IMR-90 (cell line): ENCODE measurements around the gene NPLOC4. TPM values are rescaled to one million over a fixed set of nuclear protein-coding genes. Genes with fewer than 3 reads are reported as not detected.

Source experiments
- ATAC-seq: fragments of 200-7000 bp; cut with Tn5 transposase; 2 replicates; pipeline ENCODE4 v1.9.1; 2020; ENCODE audit warnings: low read depth, mild to moderate bottlenecking, moderate library complexity
- BruUV-seq: library from RNA; stranded (reverse); fragments of 400-500 nt; replicated peaks from 2 replicates; lab custom pipeline; 2021; lab: Mats Ljungman, UMichigan
- CTCF ChIA-PET: fragments of 300-600 bp; formaldehyde crosslinking; extraction: SDS; loops from one replicate; lab custom pipeline; 2021; ENCODE audit warnings: antibody characterized with exemption; lab: Yijun Ruan, JAX
- POLR2A ChIA-PET: fragments of 300-600 bp; sonication (Branson Sonifier 250); formaldehyde crosslinking; loops from one replicate; lab custom pipeline; 2022; ENCODE audit warnings: antibody characterized with exemption; ENCODE audit not compliant: unreplicated experiment; lab: Charles Lee
- DNase-seq: peaks from one replicate; pipeline ENCODE4 v3.0.0; 2013
- H2AFZ ChIP-seq: replicated peaks from 2 replicates; pipeline ENCODE3; 2013; ENCODE audit warnings: low read length, mild to moderate bottlenecking; ENCODE audit not compliant: poor library complexity
- H2AK5ac ChIP-seq: 2 replicates; pipeline ENCODE4 v1.6.1; 2013; ENCODE audit warnings: low read depth, low read length, inconsistent platforms
- H2AK9ac ChIP-seq: replicated peaks from 2 replicates; pipeline ENCODE3; 2013; ENCODE audit warnings: mild to moderate bottlenecking, low read depth, low read length, moderate library complexity; ENCODE audit not compliant: poor library complexity
- H2BK120ac ChIP-seq: 2 replicates; pipeline ENCODE4 v1.6.1; 2013; ENCODE audit warnings: low read depth, low read length, inconsistent platforms
- H2BK15ac ChIP-seq: 3 replicates; pipeline ENCODE4 v1.6.1; 2013; ENCODE audit warnings: low read depth, low read length, inconsistent platforms
- H2BK20ac ChIP-seq: 2 replicates; pipeline ENCODE4 v1.6.1; 2013; ENCODE audit warnings: low read depth, mild to moderate bottlenecking, inconsistent platforms, low read length, moderate library complexity
- H2BK5ac ChIP-seq: 2 replicates; pipeline ENCODE4 v1.6.1; 2013; ENCODE audit warnings: mild to moderate bottlenecking, low read depth, low read length, inconsistent platforms; ENCODE audit not compliant: poor library complexity, severe bottlenecking
- H3K14ac ChIP-seq: replicated peaks from 2 replicates; pipeline ENCODE4 v1.6.1; 2013; ENCODE audit warnings: low read depth, low read length, inconsistent platforms
- H3K18ac ChIP-seq: 2 replicates; pipeline ENCODE4 v1.6.1; 2013; ENCODE audit warnings: low read depth, low read length, control low read depth
- H3K23ac ChIP-seq: 2 replicates; pipeline ENCODE4 v1.6.1; 2013; ENCODE audit warnings: low read depth, low read length, inconsistent platforms
- H3K27ac ChIP-seq: 2 replicates; pipeline ENCODE4 v1.5.1; 2013; ENCODE audit warnings: mild to moderate bottlenecking, control low read depth, low read length; ENCODE audit not compliant: insufficient read depth
- H3K27me3 ChIP-seq: 2 replicates; pipeline ENCODE4 v1.6.1; 2013; ENCODE audit warnings: low read length; ENCODE audit not compliant: control insufficient read depth, insufficient read depth
- H3K36me3 ChIP-seq: 2 replicates; pipeline ENCODE4 v1.6.1; 2013; ENCODE audit warnings: low read length, mixed read lengths; ENCODE audit not compliant: control insufficient read depth, insufficient read depth
- H3K4ac ChIP-seq: 2 replicates; pipeline ENCODE4 v1.6.1; 2013; ENCODE audit warnings: low read depth, low read length, inconsistent platforms
- H3K4me1 ChIP-seq: 2 replicates; pipeline ENCODE4 v1.6.1; 2013; ENCODE audit warnings: low read length, mixed read lengths; ENCODE audit not compliant: control insufficient read depth, insufficient read depth
- H3K4me2 ChIP-seq: 2 replicates; pipeline ENCODE4 v1.6.1; 2013; ENCODE audit warnings: low read depth, mild to moderate bottlenecking, control low read depth, low read length, moderate library complexity
- H3K4me3 ChIP-seq: 2 replicates; pipeline ENCODE4 v1.5.1; 2013; ENCODE audit warnings: low read depth, mild to moderate bottlenecking, control low read depth, low read length, moderate library complexity; ENCODE audit not compliant: insufficient read depth
- H3K56ac ChIP-seq: 2 replicates; pipeline ENCODE4 v1.6.1; 2013; ENCODE audit warnings: low read length, inconsistent platforms; ENCODE audit not compliant: insufficient read depth; ENCODE audit errors: extremely low read depth
- H3K79me1 ChIP-seq, 2 experiments: 2 replicates each; pipeline ENCODE4 v1.6.1; 2013; ENCODE audit warnings: low read length in 2 of 2, inconsistent platforms in 1 of 2, low read depth in 1 of 2
- H3K9ac ChIP-seq: 2 replicates; pipeline ENCODE4 v1.6.1; 2013; ENCODE audit warnings: low read depth, low read length, control low read depth
- H3K9me1 ChIP-seq: 2 replicates; pipeline ENCODE4 v1.6.1; 2013; ENCODE audit warnings: low read length, inconsistent platforms; ENCODE audit not compliant: insufficient read depth
- H3K9me3 ChIP-seq: 2 replicates; pipeline ENCODE4 v1.6.1; 2013; ENCODE audit warnings: low read length; ENCODE audit not compliant: control insufficient read depth, insufficient read depth
- H4K20me1 ChIP-seq: 2 replicates; pipeline ENCODE4 v1.6.1; 2013; ENCODE audit warnings: low read length, inconsistent platforms; ENCODE audit not compliant: insufficient read depth
- H4K5ac ChIP-seq: 2 replicates; pipeline ENCODE4 v1.6.1; 2013; ENCODE audit warnings: mild to moderate bottlenecking, low read depth, low read length, control low read depth
- H4K8ac ChIP-seq, 2 experiments: 2 replicates each; pipeline ENCODE4 v1.6.1; 2013; ENCODE audit warnings: low read depth in 2 of 2, low read length in 2 of 2, control low read depth in 1 of 2, inconsistent platforms in 1 of 2
- H4K91ac ChIP-seq: 2 replicates; pipeline ENCODE4 v1.6.1; 2013; ENCODE audit warnings: low read depth, low read length, inconsistent platforms; ENCODE audit not compliant: insufficient read depth
- BHLHE40 ChIP-seq: fragments of 150-350 bp; IDR thresholded peaks from 2 replicates; pipeline ENCODE4 v1.6.1; 2016; ENCODE audit warnings: mild to moderate bottlenecking, low read depth, low read length
- FOS ChIP-seq: fragments of 150-350 bp; IDR thresholded peaks from 2 replicates; pipeline ENCODE4 v1.6.1; 2016; ENCODE audit warnings: low read depth, low read length
- MAFK ChIP-seq: IDR thresholded peaks from 2 replicates; pipeline ENCODE4 v1.6.1; 2012; ENCODE audit warnings: low read depth, low read length, improper control_type of control experiment
- NFE2L2 ChIP-seq: fragments of 150-350 bp; IDR thresholded peaks from 2 replicates; pipeline ENCODE4 v1.6.1; 2016; ENCODE audit warnings: low read depth, mild to moderate bottlenecking, low read length
- RFX5 ChIP-seq: IDR thresholded peaks from 2 replicates; pipeline ENCODE4 v1.8.0; 2012; ENCODE audit warnings: low read depth, mild to moderate bottlenecking, low read length, moderate library complexity
- SMC3 ChIP-seq: fragments of 150-350 bp; IDR thresholded peaks from 2 replicates; pipeline ENCODE4 v1.6.1; 2016; ENCODE audit warnings: low read depth, mild to moderate bottlenecking, antibody characterized with exemption, low read length, moderate library complexity
- WGBS, 2 experiments: methylation state at CpG; one replicate each; pipeline versions ENCODE4 v1.1.5 to v1.1.7; 2013; ENCODE audit warnings: missing lambda C conversion rate in 2 of 2; ENCODE audit not compliant: insufficient read length in 1 of 2; ENCODE audit errors: extremely low coverage in 2 of 2; 5-methylcytosine and 5-hydroxymethylcytosine counted together
- dilution Hi-C: fragments of 300-500 bp; cut with HindIII; formaldehyde crosslinking; loops from one replicate; pipeline ENCODE4 v1.14.3; 2018; ENCODE audit warnings: low sequenced_read_pairs; ENCODE audit not compliant: unreplicated experiment
- in situ Hi-C: fragments of 300-500 bp; cut with MboI; formaldehyde crosslinking; loops from 3 replicates; pipeline ENCODE4 v1.14.3; 2019; ENCODE audit warnings: low sequenced_read_pairs, inconsistent platforms, mixed read lengths
- intact Hi-C: fragments of 100-400 bp; cut with micrococcal nuclease; formaldehyde crosslinking; loops from 2 replicates; pipeline ENCODE4 v1.10.0; 2022
- polyA plus RNA-seq, 3 experiments: library from polyadenylated mRNA; depleted of rRNA; stranded (reverse); fragments of >200 nt; gene quantifications; 2 replicates each; pipeline ENCODE4 v1.2.3, GENCODE V29; 2012; ENCODE audit warnings: low replicate concordance in 1 of 3
- total RNA-seq: library from RNA; depleted of rRNA; stranded (reverse); fragments of >200 nt; gene quantifications from 2 replicates; pipeline ENCODE4 v1.2.3, GENCODE V29; 2012
- TF ChIP-seq, protein P1 (sequence below): fragments of 150-350 bp; IDR thresholded peaks from 2 replicates; pipeline ENCODE4 v1.6.1; 2017; ENCODE audit warnings: mild to moderate bottlenecking, antibody characterized with exemption, low read length, low read depth
- TF ChIP-seq, protein P2 (sequence below): fragments of 150-350 bp; IDR thresholded peaks from 2 replicates; pipeline ENCODE4 v1.6.1; 2016; ENCODE audit warnings: low read depth, mild to moderate bottlenecking, low read length, moderate library complexity, borderline replicate concordance
- TF ChIP-seq, protein P3 (sequence below): conservative IDR thresholded peaks from 2 replicates; pipeline ENCODE4 v1.5.1; 2012; ENCODE audit warnings: mild to moderate bottlenecking, low read depth, low read length, improper control_type of control experiment

The NPLOC4 gene
- total and polyA plus RNA-seq, 2 of the 4 experiments (the other 2 are of a cell fraction): 70.4 to 78.3 TPM

DNA sequence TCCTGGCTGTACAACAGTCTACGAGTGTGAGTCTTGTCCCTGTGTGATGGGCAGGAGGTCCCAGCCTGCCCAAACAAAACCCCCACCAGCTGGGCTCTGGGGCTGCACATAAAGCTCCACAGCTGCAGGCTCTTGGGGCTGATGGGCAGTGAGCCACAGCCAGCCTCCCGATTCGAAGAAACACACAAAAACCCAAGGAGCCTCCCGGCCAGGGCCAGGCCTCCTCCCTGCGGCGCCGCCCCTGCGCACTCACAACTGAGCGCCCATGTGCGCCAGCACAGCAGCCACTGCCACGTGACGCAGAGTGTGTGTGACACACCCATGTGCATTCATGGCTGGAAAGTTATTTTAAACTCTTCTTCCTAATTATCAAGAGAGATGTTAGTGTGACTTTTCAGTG, 54.2 kb downstream of the NPLOC4 start:
- Histone ChIP-seq H3K4me3 (no peak overlapping the region), H3K9me3 (no peaks in the 10 kb centered on the region), H3K36me3 (peaks cover 39% of the 10 kb centered on the region), H3K4ac (no peak overlapping the region), H3K23ac (no peak overlapping the region), H3K27ac (no peak overlapping the region), H3K4me1 (peaks cover 22% of the 10 kb centered on the region), H3K79me1 (peaks cover 14 to 76% of the 10 kb centered on the region in 2 experiments), H3K9me1 (peaks cover 45% of the 10 kb centered on the region), H2BK5ac (no peak overlapping the region), H2BK15ac (no peak overlapping the region), H2AK9ac (peak overlapping the region; percentile 16), H3K27me3 (no peaks in the 10 kb centered on the region), H3K4me2 (no peak overlapping the region), H4K5ac (no peak overlapping the region), H3K56ac (no peak overlapping the region), H3K14ac (no peak overlapping the region), H2AK5ac (0 out of 2 replicates have a peak overlapping the region, but pooled peaks have one; percentile 5), H2BK20ac (no peak overlapping the region), H3K18ac (no peak overlapping the region), H2BK120ac (no peak overlapping the region), H2AFZ (no peak overlapping the region), H4K8ac (no peak overlapping the region), H4K91ac (no peak overlapping the region), H4K20me1 (peaks cover 70% of the 10 kb centered on the region), H3K9ac (no peak overlapping the region)
- DNase-seq (no peak), ATAC-seq (no peak)
- in situ Hi-C loops: no loop called here
- intact Hi-C loops: no loop called here
- ChIA-PET CTCF (no interaction called here), POLR2A (no interaction called here)
- dilution Hi-C loops: no loop called here
- WGBS, 2 experiments: 82% methylated on average over 2 of the region's 12 CpGs; no CpG with 5 or more reads in 1 of the 2 experiments
- TF ChIP-seq, protein P1, sequence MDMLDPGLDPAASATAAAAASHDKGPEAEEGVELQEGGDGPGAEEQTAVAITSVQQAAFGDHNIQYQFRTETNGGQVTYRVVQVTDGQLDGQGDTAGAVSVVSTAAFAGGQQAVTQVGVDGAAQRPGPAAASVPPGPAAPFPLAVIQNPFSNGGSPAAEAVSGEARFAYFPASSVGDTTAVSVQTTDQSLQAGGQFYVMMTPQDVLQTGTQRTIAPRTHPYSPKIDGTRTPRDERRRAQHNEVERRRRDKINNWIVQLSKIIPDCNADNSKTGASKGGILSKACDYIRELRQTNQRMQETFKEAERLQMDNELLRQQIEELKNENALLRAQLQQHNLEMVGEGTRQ: no peak
- TF ChIP-seq, protein P2, sequence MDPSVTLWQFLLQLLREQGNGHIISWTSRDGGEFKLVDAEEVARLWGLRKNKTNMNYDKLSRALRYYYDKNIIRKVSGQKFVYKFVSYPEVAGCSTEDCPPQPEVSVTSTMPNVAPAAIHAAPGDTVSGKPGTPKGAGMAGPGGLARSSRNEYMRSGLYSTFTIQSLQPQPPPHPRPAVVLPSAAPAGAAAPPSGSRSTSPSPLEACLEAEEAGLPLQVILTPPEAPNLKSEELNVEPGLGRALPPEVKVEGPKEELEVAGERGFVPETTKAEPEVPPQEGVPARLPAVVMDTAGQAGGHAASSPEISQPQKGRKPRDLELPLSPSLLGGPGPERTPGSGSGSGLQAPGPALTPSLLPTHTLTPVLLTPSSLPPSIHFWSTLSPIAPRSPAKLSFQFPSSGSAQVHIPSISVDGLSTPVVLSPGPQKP: no peak
- TF ChIP-seq, protein P3, sequence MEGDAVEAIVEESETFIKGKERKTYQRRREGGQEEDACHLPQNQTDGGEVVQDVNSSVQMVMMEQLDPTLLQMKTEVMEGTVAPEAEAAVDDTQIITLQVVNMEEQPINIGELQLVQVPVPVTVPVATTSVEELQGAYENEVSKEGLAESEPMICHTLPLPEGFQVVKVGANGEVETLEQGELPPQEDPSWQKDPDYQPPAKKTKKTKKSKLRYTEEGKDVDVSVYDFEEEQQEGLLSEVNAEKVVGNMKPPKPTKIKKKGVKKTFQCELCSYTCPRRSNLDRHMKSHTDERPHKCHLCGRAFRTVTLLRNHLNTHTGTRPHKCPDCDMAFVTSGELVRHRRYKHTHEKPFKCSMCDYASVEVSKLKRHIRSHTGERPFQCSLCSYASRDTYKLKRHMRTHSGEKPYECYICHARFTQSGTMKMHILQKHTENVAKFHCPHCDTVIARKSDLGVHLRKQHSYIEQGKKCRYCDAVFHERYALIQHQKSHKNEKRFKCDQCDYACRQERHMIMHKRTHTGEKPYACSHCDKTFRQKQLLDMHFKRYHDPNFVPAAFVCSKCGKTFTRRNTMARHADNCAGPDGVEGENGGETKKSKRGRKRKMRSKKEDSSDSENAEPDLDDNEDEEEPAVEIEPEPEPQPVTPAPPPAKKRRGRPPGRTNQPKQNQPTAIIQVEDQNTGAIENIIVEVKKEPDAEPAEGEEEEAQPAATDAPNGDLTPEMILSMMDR: no peak
- TF ChIP-seq MAFK (no peak), RFX5 (no peak), NFE2L2 (no peak), FOS (no peak), BHLHE40 (no peak), SMC3 (no peak)
- no TSS peak for BruUV-seq
